ENCODE results near the gene PAX4.

The PAX4 gene

GRCh38 chr7:127618042-127618441 is at the start of gene PAX4:
PAX4 (minus strand) TSS chr7:127618142; CDS start chr7:127615928, 2,214 bp downstream.
- H3K36me3 Mint-ChIP-seq (ENCODE audit: low read depth) = no peaks in the 10 kb centered on the region
- H3K4me1 Mint-ChIP-seq (ENCODE audit: low read depth) = peaks cover 8% of the 10 kb centered on the region
- peaks cover 75% of the 10 kb centered on the region for H3K27me3 Mint-ChIP-seq
- H3K27ac Mint-ChIP-seq = no peak within 1 kb of the TSS
- no peak for DNase-seq
- no peak within 1 kb of the TSS for H3K4me3 Mint-ChIP-seq
- no peaks in the 10 kb centered on the region for H3K9me3 Mint-ChIP-seq

GRCh38 chr7:127667017-127667670 is 49.2 kb upstream of the PAX4 start:
- DNase-seq = no peak
- Mint-ChIP-seq H3K9me3 (no peaks in the 10 kb centered on the region), H3K4me3 (peak overlapping the region; percentile 27), H3K27ac (peak overlapping the region; percentile 94), H3K36me3 (ENCODE audit: low read depth) (peaks cover 86% of the 10 kb centered on the region), H3K27me3 (no peaks in the 10 kb centered on the region), H3K4me1 (ENCODE audit: low read depth) (peaks cover 75% of the 10 kb centered on the region)

- Mint-ChIP-seq H3K4me3 (no peak overlapping the region), H3K9me3 (no peaks in the 10 kb centered on the region), H3K36me3 (ENCODE audit: low read depth) (peaks cover 85% of the 10 kb centered on the region), H3K27ac (peak overlapping the region; percentile 94), H3K27me3 (no peaks in the 10 kb centered on the region), H3K4me1 (ENCODE audit: low read depth) (peaks cover 73% of the 10 kb centered on the region)
- no peak for DNase-seq
These were observed 48.7 kb upstream of the PAX4 start for GRCh38 chr7:127666602-127667001.

- no peak overlapping the region for H3K4me3 Mint-ChIP-seq
These were observed 48.0 kb upstream of the PAX4 start for GRCh38 chr7:127665922-127666321.

GRCh38 chr7:127658970-127659630 is 41.2 kb upstream of the PAX4 start:
- H3K4me1 Mint-ChIP-seq (ENCODE audit: low read depth) = peaks cover 69% of the 10 kb centered on the region
- peaks cover 93% of the 10 kb centered on the region for H3K36me3 Mint-ChIP-seq (ENCODE audit: low read depth)
- H3K4me3 Mint-ChIP-seq = no peak overlapping the region
- no peaks in the 10 kb centered on the region for H3K9me3 Mint-ChIP-seq
- peak overlapping the region; percentile 17 for H3K27ac Mint-ChIP-seq
- no peaks in the 10 kb centered on the region for H3K27me3 Mint-ChIP-seq
- DNase-seq = no peak

More at GRCh38 chr7:127665922-127666321, 48.0 kb upstream of the PAX4 start:
- no peaks in the 10 kb centered on the region for H3K9me3 Mint-ChIP-seq
- no peaks in the 10 kb centered on the region for H3K27me3 Mint-ChIP-seq
- H3K36me3 Mint-ChIP-seq (ENCODE audit: low read depth) = peaks cover 85% of the 10 kb centered on the region
- peak overlapping the region; percentile 94 for H3K27ac Mint-ChIP-seq
- peaks cover 77% of the 10 kb centered on the region for H3K4me1 Mint-ChIP-seq (ENCODE audit: low read depth)
- DNase-seq = no peak

GRCh38 chr7:127657500-127657899 is 39.6 kb upstream of the PAX4 start:
- H3K36me3 Mint-ChIP-seq (ENCODE audit: low read depth) = peaks cover 96% of the 10 kb centered on the region

GRCh38 chr7:127655720-127656119 is 37.8 kb upstream of the PAX4 start:
- Mint-ChIP-seq H3K9me3 (no peaks in the 10 kb centered on the region), H3K27me3 (no peaks in the 10 kb centered on the region), H3K4me1 (ENCODE audit: low read depth) (peaks cover 67% of the 10 kb centered on the region), H3K27ac (peak overlapping the region; percentile 58), H3K36me3 (ENCODE audit: low read depth) (peaks cover 88% of the 10 kb centered on the region), H3K4me3 (peak overlapping the region; percentile 25)
- no peak for DNase-seq

More at GRCh38 chr7:127657500-127657899, 39.6 kb upstream of the PAX4 start:
- Mint-ChIP-seq H3K27me3 (no peaks in the 10 kb centered on the region), H3K9me3 (no peaks in the 10 kb centered on the region), H3K4me1 (ENCODE audit: low read depth) (peaks cover 72% of the 10 kb centered on the region), H3K27ac (no peak overlapping the region), H3K4me3 (no peak overlapping the region)
- no peak for DNase-seq

GRCh38 chr7:127654404-127655394 is 36.8 kb upstream of the PAX4 start:
- Mint-ChIP-seq H3K27ac (peak overlapping the region; percentile 97), H3K4me1 (ENCODE audit: low read depth) (peaks cover 62% of the 10 kb centered on the region), H3K9me3 (no peaks in the 10 kb centered on the region), H3K27me3 (no peaks in the 10 kb centered on the region), H3K36me3 (ENCODE audit: low read depth) (peaks cover 78% of the 10 kb centered on the region), H3K4me3 (peak overlapping the region; percentile 95)
- DNase-seq = no peak

GRCh38 chr7:127653396-127653795 is 35.5 kb upstream of the PAX4 start:
- H3K27ac Mint-ChIP-seq = peak overlapping the region; percentile 97
- peaks cover 65% of the 10 kb centered on the region for H3K36me3 Mint-ChIP-seq (ENCODE audit: low read depth)
- no peak for DNase-seq
- H3K4me3 Mint-ChIP-seq = peak overlapping the region; percentile 95
- no peaks in the 10 kb centered on the region for H3K27me3 Mint-ChIP-seq
- H3K4me1 Mint-ChIP-seq (ENCODE audit: low read depth) = peaks cover 51% of the 10 kb centered on the region
- H3K9me3 Mint-ChIP-seq = no peaks in the 10 kb centered on the region

- H3K36me3 Mint-ChIP-seq (ENCODE audit: low read depth) = peaks cover 58% of the 10 kb centered on the region
- no peaks in the 10 kb centered on the region for H3K9me3 Mint-ChIP-seq
- no peaks in the 10 kb centered on the region for H3K27me3 Mint-ChIP-seq
- peaks cover 49% of the 10 kb centered on the region for H3K4me1 Mint-ChIP-seq (ENCODE audit: low read depth)
- H3K4me3 Mint-ChIP-seq = peak overlapping the region; percentile 95
- DNase-seq = no peak
- peak overlapping the region; percentile 97 for H3K27ac Mint-ChIP-seq
These were observed 34.6 kb upstream of the PAX4 start for GRCh38 chr7:127652333-127653248.

GRCh38 chr7:127651556-127652332 is 33.8 kb upstream of the PAX4 start, which contains the start of gene SND1:
SND1 (plus strand) TSS chr7:127652194; CDS start chr7:127652374, 180 bp downstream.
- H3K4me1 Mint-ChIP-seq (ENCODE audit: low read depth) = peaks cover 43% of the 10 kb centered on the region
- H3K36me3 Mint-ChIP-seq (ENCODE audit: low read depth) = peaks cover 50% of the 10 kb centered on the region
- DNase-seq = peak; percentile 98
- H3K27ac Mint-ChIP-seq = peak within 1 kb of the TSS; percentile 97
- no peaks in the 10 kb centered on the region for H3K9me3 Mint-ChIP-seq
- no peaks in the 10 kb centered on the region for H3K27me3 Mint-ChIP-seq
- H3K4me3 Mint-ChIP-seq = peak within 1 kb of the TSS; percentile 95

- peak overlapping the region; percentile 97 for H3K27ac Mint-ChIP-seq
- peak overlapping the region; percentile 95 for H3K4me3 Mint-ChIP-seq
- H3K27me3 Mint-ChIP-seq = no peaks in the 10 kb centered on the region
- H3K9me3 Mint-ChIP-seq = no peaks in the 10 kb centered on the region
- H3K36me3 Mint-ChIP-seq (ENCODE audit: low read depth) = peaks cover 44% of the 10 kb centered on the region
- H3K4me1 Mint-ChIP-seq (ENCODE audit: low read depth) = peaks cover 38% of the 10 kb centered on the region
- peak; percentile 38 for DNase-seq
These were observed 33.1 kb upstream of the PAX4 start for GRCh38 chr7:127650847-127651555.

Data from activated T-cell treated with anti-CD3 and anti-CD28 coated beads, Interleukin-2, amount 50 U/mL, for 24 hours (primary cell).